PC-9 (cell line): ENCODE data around the gene MAGI2. TPM values are rescaled to one million over a fixed set of nuclear protein-coding genes. Genes with fewer than 3 reads are reported as not detected.

Source experiments
- BruUV-seq: library from RNA; stranded (reverse); fragments of 400-500 nt; replicated peaks from 2 replicates; lab custom pipeline; 2021; lab: Mats Ljungman, UMichigan
- CTCF ChIA-PET: fragments of 300-600 bp; sonication (Branson Sonifier 250); formaldehyde crosslinking; loops from one replicate; lab custom pipeline; 2022; ENCODE audit warnings: antibody characterized with exemption; lab: Charles Lee
- POLR2A ChIA-PET: fragments of 300-600 bp; sonication (Branson Sonifier 250); formaldehyde crosslinking; loops from one replicate; lab custom pipeline; 2022; ENCODE audit warnings: antibody characterized with exemption; ENCODE audit not compliant: unreplicated experiment; lab: Charles Lee
- DNase-seq, 2 experiments: peaks; one replicate each; pipeline versions ENCODE4 v3.0.0 to v3.0.0-alpha.2; 2015 to 2022; ENCODE audit warnings: mixed read lengths in 1 of 2
- H2AFZ ChIP-seq: fragments of 200-600 bp; sonication (generic); 2 replicates; pipeline ENCODE4 v1.8.1; 2017; ENCODE audit warnings: antibody characterized with exemption
- H3F3A ChIP-seq: fragments of 200-600 bp; sonication (generic); 2 replicates; pipeline ENCODE4 v1.8.1; 2017; ENCODE audit warnings: antibody characterized with exemption, mild to moderate bottlenecking, low read depth; ENCODE audit not compliant: insufficient read depth
- H3K27ac ChIP-seq: fragments of 200-600 bp; sonication (generic); 2 replicates; pipeline ENCODE4 v1.6.1; 2016; ENCODE audit warnings: mixed run types
- H3K27me3 ChIP-seq: fragments of 200-600 bp; sonication (generic); 2 replicates; pipeline ENCODE4 v1.6.1; 2016; ENCODE audit warnings: low read depth, mixed run types; ENCODE audit not compliant: insufficient read depth
- H3K36me3 ChIP-seq: fragments of 200-600 bp; sonication (generic); 2 replicates; pipeline ENCODE4 v1.6.1; 2016; ENCODE audit warnings: low read depth, mixed run types
- H3K4me1 ChIP-seq: fragments of 200-600 bp; sonication (generic); replicated peaks from 2 replicates; pipeline ENCODE4 v1.6.1; 2016; ENCODE audit warnings: mixed run types; ENCODE audit not compliant: insufficient read depth
- H3K4me2 ChIP-seq: fragments of 200-600 bp; sonication (generic); 2 replicates; pipeline ENCODE4 v1.6.1; 2017; ENCODE audit warnings: mixed run types
- H3K4me3 ChIP-seq: fragments of 200-600 bp; sonication (generic); 2 replicates; pipeline ENCODE4 v1.6.1; 2016; ENCODE audit warnings: mixed run types
- H3K79me2 ChIP-seq: fragments of 200-600 bp; sonication (generic); 2 replicates; pipeline ENCODE4 v1.6.1; 2017; ENCODE audit warnings: low read depth, mixed run types
- H3K9me2 ChIP-seq: fragments of 200-600 bp; sonication (generic); 2 replicates; pipeline ENCODE4 v1.8.1; 2017; ENCODE audit warnings: mild to moderate bottlenecking; ENCODE audit not compliant: insufficient read depth
- H3K9me3 ChIP-seq: fragments of 200-600 bp; sonication (generic); 2 replicates; pipeline ENCODE4 v1.8.1; 2016; ENCODE audit warnings: low read depth; ENCODE audit not compliant: insufficient read depth
- H4K20me1 ChIP-seq: fragments of 200-600 bp; sonication (generic); 2 replicates; pipeline ENCODE4 v1.8.1; 2017; ENCODE audit not compliant: insufficient read depth
- EZH2 ChIP-seq: fragments of 200-600 bp; sonication (generic); IDR thresholded peaks from 2 replicates; pipeline ENCODE4 v1.8.0; 2017; ENCODE audit warnings: antibody characterized with exemption, low read depth
- intact Hi-C: fragments of 100-400 bp; cut with micrococcal nuclease; formaldehyde crosslinking; loops from one replicate; pipeline ENCODE4 v1.10.0; 2022; ENCODE audit not compliant: unreplicated experiment
- total RNA-seq: library from RNA; stranded (reverse); gene quantifications from 2 replicates; pipeline ENCODE4 v1.2.3, GENCODE V29; 2021
- TF ChIP-seq, protein P1 (sequence below): fragments of 200-600 bp; sonication (generic); conservative IDR thresholded peaks from 2 replicates; pipeline ENCODE4 v1.6.1; 2017; ENCODE audit warnings: mixed run types, antibody characterized with exemption, mild to moderate bottlenecking, moderate library complexity

The MAGI2 gene
- total RNA-seq, 1 experiment from 2014 or later = 0.92 TPM

DNA sequence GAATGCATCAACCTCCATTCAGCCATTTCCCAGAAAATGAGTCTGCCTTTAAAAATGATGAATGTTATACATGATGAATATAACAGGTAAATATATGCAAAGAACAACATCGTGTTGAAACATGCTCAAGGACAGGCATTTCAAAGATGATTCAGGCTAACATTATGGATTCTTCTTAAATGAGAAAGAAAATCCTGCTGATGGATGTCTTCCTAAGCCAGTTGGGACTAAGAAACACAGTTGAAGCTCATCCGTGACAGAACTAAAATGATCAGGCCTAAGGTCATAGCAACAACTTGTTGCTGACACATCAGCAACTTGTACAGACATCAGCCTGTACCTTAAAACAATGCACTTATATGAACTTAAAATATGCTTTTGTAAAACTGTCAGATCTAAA, 267.9 kb downstream of the MAGI2 start:
- no peak for DNase-seq
- intact Hi-C loops = no loop called here
- Histone ChIP-seq H3K4me1 (no peaks in the 10 kb centered on the region), H3K9me3 (no peaks in the 10 kb centered on the region), H3K4me2 (no peak overlapping the region), H3K9me2 (no peaks in the 10 kb centered on the region), H3K36me3 (no peaks in the 10 kb centered on the region), H3K27ac (no peak overlapping the region), H3F3A (no peaks in the 10 kb centered on the region), H3K4me3 (no peak overlapping the region), H2AFZ (no peak overlapping the region), H4K20me1 (no peaks in the 10 kb centered on the region), H3K27me3 (no peaks in the 10 kb centered on the region), H3K79me2 (no peaks in the 10 kb centered on the region)
- POLR2A ChIA-PET = no interaction called here
- CTCF ChIA-PET = no interaction called here
- BruUV-seq = no TSS peak
- TF ChIP-seq, protein P1, sequence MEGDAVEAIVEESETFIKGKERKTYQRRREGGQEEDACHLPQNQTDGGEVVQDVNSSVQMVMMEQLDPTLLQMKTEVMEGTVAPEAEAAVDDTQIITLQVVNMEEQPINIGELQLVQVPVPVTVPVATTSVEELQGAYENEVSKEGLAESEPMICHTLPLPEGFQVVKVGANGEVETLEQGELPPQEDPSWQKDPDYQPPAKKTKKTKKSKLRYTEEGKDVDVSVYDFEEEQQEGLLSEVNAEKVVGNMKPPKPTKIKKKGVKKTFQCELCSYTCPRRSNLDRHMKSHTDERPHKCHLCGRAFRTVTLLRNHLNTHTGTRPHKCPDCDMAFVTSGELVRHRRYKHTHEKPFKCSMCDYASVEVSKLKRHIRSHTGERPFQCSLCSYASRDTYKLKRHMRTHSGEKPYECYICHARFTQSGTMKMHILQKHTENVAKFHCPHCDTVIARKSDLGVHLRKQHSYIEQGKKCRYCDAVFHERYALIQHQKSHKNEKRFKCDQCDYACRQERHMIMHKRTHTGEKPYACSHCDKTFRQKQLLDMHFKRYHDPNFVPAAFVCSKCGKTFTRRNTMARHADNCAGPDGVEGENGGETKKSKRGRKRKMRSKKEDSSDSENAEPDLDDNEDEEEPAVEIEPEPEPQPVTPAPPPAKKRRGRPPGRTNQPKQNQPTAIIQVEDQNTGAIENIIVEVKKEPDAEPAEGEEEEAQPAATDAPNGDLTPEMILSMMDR = no peak
- no peak for TF ChIP-seq EZH2

DNA sequence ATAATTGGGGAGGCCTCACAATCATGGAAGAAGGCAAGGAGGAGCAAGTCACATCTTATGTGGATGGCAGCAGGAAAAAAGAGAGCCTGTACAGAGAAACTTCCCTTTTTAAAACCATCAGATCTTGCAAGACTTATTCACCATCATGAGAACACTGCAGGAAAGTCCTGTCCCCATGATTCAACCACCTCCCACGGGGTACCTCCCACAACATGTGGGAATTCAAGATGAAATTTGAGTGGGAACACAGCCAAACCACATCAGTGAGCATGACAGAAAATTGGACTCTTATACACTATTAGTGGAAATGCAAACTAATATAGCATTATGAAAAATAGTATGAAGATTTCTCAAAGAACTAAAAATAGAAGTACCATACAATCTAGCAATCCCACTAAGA, 271.2 kb downstream of the MAGI2 start:
- ChIA-PET POLR2A (no interaction called here), CTCF (no interaction called here)
- no peak overlapping the region for H3K4me3 ChIP-seq
- H3K27ac ChIP-seq = no peak overlapping the region
- no peaks in the 10 kb centered on the region for H3K36me3 ChIP-seq
- BruUV-seq = no TSS peak
- intact Hi-C loops = no loop called here
- TF ChIP-seq EZH2 = no peak
- TF ChIP-seq, protein P1 = no peak
- H2AFZ ChIP-seq = no peak overlapping the region
- H3K27me3 ChIP-seq = no peaks in the 10 kb centered on the region
- no peak for DNase-seq
- no peaks in the 10 kb centered on the region for H4K20me1 ChIP-seq
- no peaks in the 10 kb centered on the region for H3F3A ChIP-seq
- H3K9me2 ChIP-seq = no peaks in the 10 kb centered on the region
- no peak overlapping the region for H3K4me2 ChIP-seq
- no peaks in the 10 kb centered on the region for H3K79me2 ChIP-seq
- H3K9me3 ChIP-seq = no peaks in the 10 kb centered on the region
- no peaks in the 10 kb centered on the region for H3K4me1 ChIP-seq

- no peaks in the 10 kb centered on the region for H3K79me2 ChIP-seq
- intact Hi-C loops = no loop called here
- H3F3A ChIP-seq = no peaks in the 10 kb centered on the region
- no peaks in the 10 kb centered on the region for H3K36me3 ChIP-seq
- no peaks in the 10 kb centered on the region for H3K27me3 ChIP-seq
- no peaks in the 10 kb centered on the region for H3K9me3 ChIP-seq
- CTCF ChIA-PET = no interaction called here
- no peak overlapping the region for H3K27ac ChIP-seq
- TF ChIP-seq EZH2 = no peak
- TF ChIP-seq, protein P1 = no peak
- POLR2A ChIA-PET = no interaction called here
- BruUV-seq = no TSS peak
- no peaks in the 10 kb centered on the region for H4K20me1 ChIP-seq
- H2AFZ ChIP-seq = no peak overlapping the region
- H3K9me2 ChIP-seq = no peaks in the 10 kb centered on the region
- no peaks in the 10 kb centered on the region for H3K4me1 ChIP-seq
- no peak overlapping the region for H3K4me3 ChIP-seq
- DNase-seq = no peak
- H3K4me2 ChIP-seq = no peak overlapping the region
These were observed 272.9 kb downstream of the MAGI2 start for GRCh38 chr7:79180533-79180932.
